Measurements from ENCODE around the gene UBA1. TPM values are rescaled to one million over a fixed set of nuclear protein-coding genes. Genes with fewer than 3 reads are reported as not detected.

UBA1 gene
- total and polyA plus RNA-seq, 9 donors = 90.0 to 196 (median 155) TPM

GRCh38 chrX:47151435-47151834 is 42.2 kb upstream of the UBA1 start:
- H3K9me3 ChIP-seq = no peaks in the 10 kb centered on the region
- no peak overlapping the region for H3K4me3 ChIP-seq
- peaks cover 12% of the 10 kb centered on the region for H3K4me1 ChIP-seq (ENCODE audit: insufficient read depth)
- intact Hi-C loops (cut with DNase I) = no loop called here
- H3K36me3 ChIP-seq = no peaks in the 10 kb centered on the region
- no peak for TF ChIP-seq EP300 (IDR thresholded peaks at IDR 0.05)
- H3K27me3 ChIP-seq = no peaks in the 10 kb centered on the region
- no peak overlapping the region for H3K27ac ChIP-seq
- no peak for DNase-seq

GRCh38 chrX:47156611-47157520 is 36.8 kb upstream of the UBA1 start:
- no peaks in the 10 kb centered on the region for H3K36me3 ChIP-seq
- 90 to 93% (median 90%) methylated on average over 23 to 26 of the region's 26 CpGs for WGBS, 3 donors
- intact Hi-C loops (cut with DNase I) = no loop called here
- no peak for DNase-seq
- H3K4me3 ChIP-seq = no peak overlapping the region
- no peaks in the 10 kb centered on the region for H3K27me3 ChIP-seq
- H3K9me3 ChIP-seq = no peaks in the 10 kb centered on the region
- H3K27ac ChIP-seq = no peak overlapping the region
- no peaks in the 10 kb centered on the region for H3K4me1 ChIP-seq (ENCODE audit: insufficient read depth)
- no peak for TF ChIP-seq EP300 (IDR thresholded peaks at IDR 0.05)
- TF ChIP-seq POLR2A (IDR thresholded peaks at IDR 0.05) = no peak
- no peak for TF ChIP-seq CTCF (IDR thresholded peaks at IDR 0.05)

- TF ChIP-seq CTCF (IDR thresholded peaks at IDR 0.05) (no peak), EP300 (IDR thresholded peaks at IDR 0.05) (no peak), POLR2A (IDR thresholded peaks at IDR 0.05) (no peak)
- intact Hi-C loops (cut with DNase I) = no loop called here
- 89 to 94% (median 90%) methylated on average over 16 of the region's 16 CpGs for WGBS, 3 donors
- no peak for DNase-seq
- Histone ChIP-seq H3K27ac (no peak overlapping the region), H3K36me3 (no peaks in the 10 kb centered on the region), H3K4me3 (no peak overlapping the region), H3K9me3 (no peaks in the 10 kb centered on the region), H3K27me3 (no peaks in the 10 kb centered on the region), H3K4me1 (ENCODE audit: insufficient read depth) (no peaks in the 10 kb centered on the region)
Observed at GRCh38 chrX:47158131-47158530, 35.5 kb upstream of the UBA1 start.

- WGBS, 3 donors = 92 to 94% (median 92%) methylated on average over 5 of the region's 5 CpGs
Observed at GRCh38 chrX:47158781-47159180, 34.8 kb upstream of the UBA1 start.

More at GRCh38 chrX:47158781-47159180, 34.8 kb upstream of the UBA1 start:
- H3K4me3 ChIP-seq = no peak overlapping the region
- no peak overlapping the region for H3K27ac ChIP-seq
- H3K9me3 ChIP-seq = no peaks in the 10 kb centered on the region
- intact Hi-C loops (cut with DNase I) = no loop called here
- H3K4me1 ChIP-seq (ENCODE audit: insufficient read depth) = no peaks in the 10 kb centered on the region
- DNase-seq = no peak
- H3K27me3 ChIP-seq = no peaks in the 10 kb centered on the region
- H3K36me3 ChIP-seq = no peaks in the 10 kb centered on the region
- no peak for TF ChIP-seq EP300 (IDR thresholded peaks at IDR 0.05)
- no peak for TF ChIP-seq POLR2A (IDR thresholded peaks at IDR 0.05)
- TF ChIP-seq CTCF (IDR thresholded peaks at IDR 0.05) = no peak
